Activated T-helper 1 cell treated with anti-CD3 and anti-CD28 coated beads, Interleukin-12 subunit alpha, Interleukin-12 subunit beta, Interleukin-2, Interleukin-4 antibody, amounts not matched to agents 30 ng/mL and 10 ng/mL and 1 ng/mL, durations not matched to agents 14 hours and 24 hours and 36 hours (primary cell): Measurements from ENCODE around the gene ZNF808. TPM values are rescaled to one million over a fixed set of nuclear protein-coding genes. Genes with fewer than 3 reads are reported as not detected.
"Not testable (repeated sequence)": the region's sequence is repeated elsewhere in the genome, so short reads cannot be mapped to it uniquely, and the experiment has no call there.

Experiments used
- DNase-seq: peaks from one replicate; pipeline ENCODE4 v3.0.0; 2021; ENCODE audit warnings: low spot score
- H3K27ac Mint-ChIP-seq: one replicate; pipeline ENCODE4 v1.8.0; 2021; ENCODE audit warnings: mild to moderate bottlenecking, mixed read lengths
- H3K27me3 Mint-ChIP-seq: one replicate; pipeline ENCODE4 v1.8.0; 2022; ENCODE audit warnings: mild to moderate bottlenecking, moderate library complexity, mixed read lengths; ENCODE audit not compliant: insufficient read depth
- H3K36me3 Mint-ChIP-seq: one replicate; pipeline ENCODE4 v1.8.0; 2021; ENCODE audit warnings: low read depth, mixed read lengths
- H3K4me1 Mint-ChIP-seq: one replicate; pipeline ENCODE4 v1.8.0; 2021; ENCODE audit warnings: low read depth, mixed read lengths
- H3K4me3 Mint-ChIP-seq: one replicate; pipeline ENCODE4 v1.8.0; 2021; ENCODE audit warnings: mild to moderate bottlenecking, moderate library complexity, mixed read lengths
- H3K9me3 Mint-ChIP-seq: one replicate; pipeline ENCODE4 v1.8.0; 2021; ENCODE audit warnings: mixed read lengths
- intact Hi-C: fragments of 100-400 bp; cut with micrococcal nuclease; formaldehyde crosslinking; loops from one replicate; pipeline ENCODE4 v1.15.1; 2024
- total RNA-seq: library from RNA; stranded (reverse); gene quantifications from 2 replicates; pipeline ENCODE4 v1.2.3, GENCODE V29; 2022

ZNF808 gene
- total RNA-seq, 1 donor from 2014 or later, result 19.1 TPM

DNA sequence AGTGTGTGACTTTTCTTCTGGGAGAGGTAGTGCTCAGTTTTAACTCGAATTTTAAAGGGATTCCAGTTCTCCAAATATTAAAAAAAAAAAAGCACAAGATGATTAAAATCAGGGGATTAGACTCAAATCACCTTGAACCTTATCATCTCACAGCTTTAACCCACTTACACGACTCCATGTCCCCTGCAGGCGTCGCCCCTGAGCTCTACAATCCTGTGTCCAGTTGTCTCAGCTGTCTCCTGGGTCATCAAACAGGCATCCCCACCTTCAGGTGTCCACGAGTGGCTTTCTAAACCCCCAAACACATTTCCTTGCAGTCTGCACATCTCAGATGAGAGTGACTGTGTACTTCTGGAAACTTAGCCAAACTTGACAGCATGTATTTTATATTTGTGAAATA lies 14.1 kb downstream of the ZNF808 start:
- no peak overlapping the region for H3K4me3 Mint-ChIP-seq
- H3K9me3 Mint-ChIP-seq, result peaks cover 48% of the 10 kb centered on the region
- peaks cover 22% of the 10 kb centered on the region for H3K4me1 Mint-ChIP-seq
- DNase-seq, result no peak
- H3K27me3 Mint-ChIP-seq, result no peaks in the 10 kb centered on the region
- H3K36me3 Mint-ChIP-seq, result peaks cover 59% of the 10 kb centered on the region
- H3K27ac Mint-ChIP-seq, result no peak overlapping the region
- intact Hi-C loops, result no loop called here

DNA sequence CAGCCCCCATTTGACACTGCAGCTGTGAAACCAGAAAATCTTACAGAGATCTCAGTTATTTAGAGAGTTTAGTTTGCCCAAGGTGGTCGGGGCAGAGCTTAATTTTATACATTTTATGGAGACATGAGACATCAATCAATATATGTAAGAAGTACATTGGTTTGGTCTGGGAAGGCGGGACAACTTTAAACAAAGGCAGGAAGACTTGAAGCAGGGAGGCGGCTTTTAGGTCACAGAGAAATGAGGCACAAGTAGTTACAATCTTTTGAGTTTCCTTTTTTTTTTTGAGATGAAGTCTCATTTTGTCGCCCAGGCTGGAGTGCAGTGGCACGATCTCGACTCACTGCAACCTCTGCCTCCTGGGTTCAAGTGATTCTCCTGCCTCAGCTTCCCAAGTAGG lies 15.1 kb downstream of the ZNF808 start:
- H3K27ac Mint-ChIP-seq, intact Hi-C loops, DNase-seq, H3K27me3 Mint-ChIP-seq: not testable (repeated sequence)
- Mint-ChIP-seq H3K4me1 (peaks cover 15% of the 10 kb centered on the region), H3K36me3 (peaks cover 62% of the 10 kb centered on the region), H3K9me3 (peaks cover 47% of the 10 kb centered on the region), H3K4me3 (peak overlapping the region; percentile 11)

DNA sequence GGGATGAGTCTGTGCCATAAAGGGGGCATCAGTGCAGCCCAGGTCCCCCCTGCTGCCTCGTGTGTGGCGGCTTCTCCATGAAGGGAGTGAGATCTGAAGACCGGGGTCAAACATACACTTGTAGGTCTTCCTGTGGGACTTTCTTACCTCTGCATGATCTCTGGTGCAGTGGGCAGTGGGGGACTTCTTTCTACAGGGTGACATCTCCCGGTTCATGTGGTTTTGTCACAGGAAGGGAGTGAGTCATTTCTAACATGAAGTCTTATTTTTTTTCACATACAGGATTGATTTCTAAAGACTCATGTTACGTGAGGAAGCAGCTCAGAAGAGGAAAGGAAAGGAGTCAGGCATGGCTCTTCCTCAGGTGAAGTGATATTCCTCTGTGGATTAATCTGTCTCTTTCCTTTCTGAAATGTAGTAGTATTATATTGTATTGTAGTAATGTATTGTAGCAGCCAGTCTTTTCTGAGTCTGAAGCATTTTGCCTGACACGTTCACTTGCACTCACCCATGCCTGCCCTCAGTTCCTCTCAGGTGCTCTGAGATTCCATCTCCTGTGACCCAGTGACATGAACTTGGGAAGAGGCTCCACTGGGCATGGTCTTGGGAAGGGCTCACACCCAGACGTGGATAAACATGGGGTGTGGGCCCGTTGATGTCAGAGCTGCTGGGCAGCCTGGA lies 15.7 kb downstream of the ZNF808 start:
- intact Hi-C loops, result loop anchor here (1.0 kb wide), 1 partner anchor 16 kb away; the partner anchor contains the start of gene ZNF808
- Mint-ChIP-seq H3K9me3 (peaks cover 52% of the 10 kb centered on the region), H3K27ac (peak overlapping the region; percentile 51), H3K27me3 (no peaks in the 10 kb centered on the region), H3K4me3 (peak overlapping the region; percentile 40), H3K4me1 (peaks cover 15% of the 10 kb centered on the region), H3K36me3 (peaks cover 68% of the 10 kb centered on the region)
- DNase-seq, result peak; percentile 38

DNA sequence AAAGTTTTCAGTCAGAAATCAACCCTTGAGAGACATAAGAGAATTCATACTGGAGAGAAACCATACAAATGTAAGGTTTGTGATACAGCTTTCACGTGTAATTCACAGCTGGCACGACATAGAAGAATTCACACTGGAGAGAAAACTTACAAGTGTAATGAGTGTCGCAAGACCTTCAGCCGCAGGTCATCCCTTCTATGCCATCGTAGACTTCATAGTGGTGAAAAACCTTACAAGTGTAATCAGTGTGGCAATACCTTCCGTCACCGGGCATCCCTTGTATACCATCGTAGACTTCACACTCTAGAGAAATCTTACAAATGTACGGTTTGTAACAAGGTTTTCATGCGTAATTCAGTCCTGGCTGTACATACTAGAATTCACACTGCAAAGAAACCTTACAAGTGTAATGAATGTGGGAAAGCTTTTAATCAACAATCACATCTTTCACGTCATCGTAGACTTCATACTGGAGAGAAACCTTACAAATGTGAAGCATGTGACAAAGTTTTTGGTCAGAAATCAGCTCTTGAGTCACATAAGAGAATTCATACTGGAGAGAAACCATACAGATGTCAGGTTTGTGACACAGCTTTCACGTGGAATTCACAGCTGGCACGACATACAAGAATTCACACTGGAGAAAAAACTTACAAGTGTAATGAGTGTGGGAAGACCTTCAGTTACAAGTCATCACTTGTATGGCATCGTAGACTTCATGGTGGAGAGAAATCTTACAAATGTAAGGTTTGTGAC lies 26.9 kb downstream of the ZNF808 start:
- Mint-ChIP-seq H3K4me3 (no peak overlapping the region), H3K27me3 (no peaks in the 10 kb centered on the region), H3K4me1 (no peaks in the 10 kb centered on the region), H3K9me3 (peaks cover 71% of the 10 kb centered on the region), H3K27ac (no peak overlapping the region), H3K36me3 (peaks cover 79% of the 10 kb centered on the region)
- intact Hi-C loops, result no loop called here
- DNase-seq, result no peak

DNA sequence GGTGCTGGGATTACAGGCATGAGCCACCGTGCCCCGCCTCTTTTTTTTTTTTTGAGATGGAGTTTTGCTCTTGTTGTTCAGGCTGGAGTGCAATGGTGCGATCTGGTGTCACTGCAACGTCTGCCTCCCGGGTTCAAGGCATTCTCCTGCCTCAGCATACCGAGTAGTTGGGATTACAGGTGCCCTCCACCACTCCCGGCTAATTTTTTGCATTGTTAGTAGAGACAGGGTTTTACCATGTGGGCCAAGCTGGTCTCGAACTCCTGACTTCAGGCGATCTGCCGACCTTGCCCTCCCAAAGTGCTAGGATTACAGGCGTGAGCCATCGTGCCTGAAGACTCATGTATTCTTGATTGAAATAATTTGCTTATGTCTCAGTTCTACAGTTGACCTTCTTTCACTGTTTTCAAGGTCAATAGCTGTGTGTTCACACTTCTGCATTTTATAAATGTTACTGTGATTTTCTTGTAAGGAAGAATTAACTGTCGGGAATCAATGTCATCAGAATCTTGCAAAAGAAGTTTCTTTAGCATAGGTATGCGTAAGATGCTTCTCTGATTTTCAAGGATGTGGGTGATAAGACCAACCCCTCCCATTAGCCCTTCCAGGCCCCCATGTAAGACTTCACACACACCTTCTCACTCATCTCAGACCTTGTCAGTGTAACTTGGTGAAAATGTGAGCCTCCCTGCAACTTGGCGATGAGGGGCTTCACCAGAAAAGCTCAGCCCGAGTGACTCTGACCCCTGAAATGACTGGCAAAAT lies 29.9 kb downstream of the ZNF808 start:
- Mint-ChIP-seq H3K4me3 (no peak overlapping the region), H3K9me3 (peaks cover 73% of the 10 kb centered on the region), H3K27me3 (no peaks in the 10 kb centered on the region), H3K4me1 (no peaks in the 10 kb centered on the region), H3K27ac (no peak overlapping the region), H3K36me3 (peaks cover 75% of the 10 kb centered on the region)
- intact Hi-C loops, result no loop called here
- DNase-seq, result no peak

DNA sequence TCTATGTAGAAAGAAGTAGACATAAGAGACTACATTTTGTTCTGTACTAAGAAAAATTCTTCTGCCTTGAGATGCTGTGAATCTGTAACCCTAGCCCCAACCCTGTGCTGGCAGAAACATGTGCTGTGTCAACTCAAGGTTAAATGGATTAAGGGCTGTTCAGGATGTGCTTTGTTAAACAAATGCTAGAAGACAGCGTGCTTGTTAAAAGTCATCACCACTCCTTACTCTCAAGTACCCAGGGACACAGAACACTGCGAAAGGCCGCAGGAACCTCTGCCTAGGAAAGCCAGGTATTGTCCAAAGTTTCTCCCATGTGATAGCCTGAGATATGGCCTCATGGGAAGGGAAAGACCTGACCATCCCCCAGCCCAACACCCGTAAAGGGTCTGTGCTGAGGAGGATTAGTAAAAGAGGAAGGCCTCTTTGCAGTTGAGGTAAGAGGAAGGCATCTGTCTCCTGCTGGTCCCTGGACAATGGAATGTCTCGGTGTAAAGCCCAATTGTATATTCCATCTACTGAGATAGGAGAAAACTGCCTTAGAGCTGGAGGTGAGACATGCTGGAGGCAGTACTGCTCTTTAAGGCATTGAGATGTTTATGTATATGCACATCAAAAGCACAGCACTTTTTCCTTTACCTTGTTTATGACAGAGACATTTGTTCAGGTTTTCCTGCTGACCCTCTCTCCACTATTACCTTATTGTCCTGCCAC lies 31.4 kb downstream of the ZNF808 start:
- Mint-ChIP-seq H3K36me3 (peaks cover 71% of the 10 kb centered on the region), H3K9me3 (peaks cover 70% of the 10 kb centered on the region)
- intact Hi-C loops, H3K27me3 Mint-ChIP-seq, H3K4me3 Mint-ChIP-seq, H3K27ac Mint-ChIP-seq, DNase-seq, H3K4me1 Mint-ChIP-seq: not testable (repeated sequence)

DNA sequence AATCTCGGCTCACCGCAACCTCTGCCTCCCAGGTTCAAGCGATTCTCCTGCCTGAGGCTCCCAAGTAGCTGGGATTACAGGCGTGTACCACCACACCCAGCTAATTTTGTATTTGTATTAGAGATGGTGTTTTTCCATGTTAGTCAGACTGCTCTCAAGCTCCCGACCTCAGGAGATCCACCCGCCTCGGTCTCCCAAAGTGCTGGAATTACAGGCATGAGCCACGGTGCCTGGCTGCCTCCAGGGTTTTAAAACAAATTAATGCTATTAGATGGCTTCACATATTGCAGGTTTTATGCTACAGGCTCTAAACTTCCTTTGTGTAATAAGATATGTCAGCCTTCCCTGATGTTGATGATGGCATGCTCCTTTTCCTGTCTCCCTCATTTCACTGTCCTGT lies 34.1 kb downstream of the ZNF808 start:
- H3K27me3 Mint-ChIP-seq, H3K4me3 Mint-ChIP-seq, H3K4me1 Mint-ChIP-seq, intact Hi-C loops, H3K27ac Mint-ChIP-seq, DNase-seq: not testable (repeated sequence)
- H3K9me3 Mint-ChIP-seq, result peaks cover 75% of the 10 kb centered on the region
- peaks cover 58% of the 10 kb centered on the region for H3K36me3 Mint-ChIP-seq

DNA sequence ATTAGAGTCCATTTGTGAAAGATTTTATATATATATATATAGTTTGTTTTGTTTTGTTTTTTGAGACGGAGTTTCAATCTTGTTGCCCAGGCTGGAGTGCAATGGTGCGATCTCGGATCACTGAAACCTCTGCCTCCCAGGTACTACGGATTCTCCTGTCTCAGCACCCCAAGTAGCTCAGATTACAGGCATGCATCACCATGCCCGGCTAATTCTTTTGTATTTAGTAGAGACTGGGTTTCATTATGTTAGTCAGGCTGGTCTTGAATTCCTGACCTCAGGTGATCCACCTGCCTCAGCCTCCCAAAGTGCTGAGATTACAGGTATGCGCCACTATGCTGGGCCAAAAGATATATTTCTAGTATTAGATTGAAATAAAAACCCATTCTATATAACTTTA lies 38.7 kb downstream of the ZNF808 start:
- DNase-seq, result no peak
- no peaks in the 10 kb centered on the region for H3K27me3 Mint-ChIP-seq
- intact Hi-C loops, result no loop called here
- H3K36me3 Mint-ChIP-seq, result peaks cover 40% of the 10 kb centered on the region
- H3K27ac Mint-ChIP-seq, result no peak overlapping the region
- peaks cover 13% of the 10 kb centered on the region for H3K4me1 Mint-ChIP-seq
- H3K9me3 Mint-ChIP-seq, result peaks cover 52% of the 10 kb centered on the region
- H3K4me3 Mint-ChIP-seq, result no peak overlapping the region

DNA sequence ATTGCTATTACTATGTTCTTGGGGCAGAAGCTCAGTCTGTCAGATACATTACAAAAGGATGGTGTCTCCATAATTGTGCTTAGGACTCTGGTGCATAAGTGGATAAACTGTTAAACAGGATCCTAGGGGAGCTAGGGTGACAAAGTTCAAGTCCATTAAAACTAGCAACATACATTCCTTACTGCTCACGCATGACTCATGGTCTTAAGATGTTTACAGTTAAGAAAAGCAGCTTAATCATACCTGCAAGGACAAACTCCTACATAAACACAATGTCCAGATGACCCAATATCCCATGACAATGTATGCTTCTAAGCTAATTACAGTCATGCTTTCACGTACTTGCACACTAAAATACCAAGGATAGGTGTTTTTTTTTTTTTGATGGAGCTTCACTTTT lies 39.1 kb downstream of the ZNF808 start:
- H3K4me3 Mint-ChIP-seq, result no peak overlapping the region
- peaks cover 40% of the 10 kb centered on the region for H3K36me3 Mint-ChIP-seq
- H3K4me1 Mint-ChIP-seq, result peaks cover 18% of the 10 kb centered on the region
- no peak for DNase-seq
- H3K9me3 Mint-ChIP-seq, result peaks cover 51% of the 10 kb centered on the region
- no peak overlapping the region for H3K27ac Mint-ChIP-seq
- intact Hi-C loops, result no loop called here
- no peaks in the 10 kb centered on the region for H3K27me3 Mint-ChIP-seq

DNA sequence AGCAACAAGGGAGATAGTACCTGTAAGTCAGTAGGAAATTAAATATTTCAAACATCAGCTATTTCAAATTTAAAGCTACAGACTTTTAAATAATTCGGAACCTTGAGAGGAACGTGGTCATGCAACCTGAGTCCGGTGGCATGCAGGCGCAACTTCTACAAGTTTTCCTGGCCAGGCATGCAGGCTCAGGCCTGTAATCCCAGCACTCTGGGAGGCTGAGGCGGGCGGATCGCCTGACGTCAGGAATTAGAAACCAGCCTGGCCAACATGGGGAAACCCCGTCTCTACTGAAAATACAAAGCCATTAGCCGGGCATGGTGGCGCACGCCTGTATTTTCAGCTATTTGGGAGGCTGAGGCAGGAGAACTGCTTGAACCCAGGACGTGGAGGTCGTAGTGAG lies 40.5 kb downstream of the ZNF808 start:
- H3K27me3 Mint-ChIP-seq, result no peaks in the 10 kb centered on the region
- H3K36me3 Mint-ChIP-seq, result peaks cover 40% of the 10 kb centered on the region
- intact Hi-C loops, result no loop called here
- H3K4me3 Mint-ChIP-seq, result no peak overlapping the region
- DNase-seq, result no peak
- peaks cover 50% of the 10 kb centered on the region for H3K9me3 Mint-ChIP-seq
- H3K27ac Mint-ChIP-seq, result no peak overlapping the region
- H3K4me1 Mint-ChIP-seq, result peaks cover 20% of the 10 kb centered on the region

DNA sequence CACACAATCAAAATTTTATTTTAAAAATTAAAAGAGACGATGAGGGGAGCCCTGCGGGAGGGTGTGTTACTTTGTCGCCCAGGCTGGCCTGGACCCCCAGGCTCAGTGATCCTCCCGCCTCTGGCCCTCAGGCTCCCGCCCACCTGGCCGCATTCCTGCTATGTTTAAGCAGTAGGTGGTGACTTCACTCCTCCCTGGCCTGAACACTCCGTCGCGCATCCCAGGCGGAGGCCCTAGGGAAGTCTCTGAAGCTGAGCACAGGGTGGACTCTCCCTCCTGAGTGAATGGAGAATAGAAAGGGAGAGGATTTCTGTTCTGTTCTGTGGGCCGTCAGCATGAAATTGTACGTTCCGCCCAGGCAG lies 42.2 kb downstream of the ZNF808 start:
- Mint-ChIP-seq H3K27ac (peak overlapping the region; percentile 94), H3K4me1 (peaks cover 20% of the 10 kb centered on the region), H3K36me3 (peaks cover 45% of the 10 kb centered on the region), H3K9me3 (peaks cover 43% of the 10 kb centered on the region), H3K4me3 (peak overlapping the region; percentile 94)
- H3K27me3 Mint-ChIP-seq, intact Hi-C loops, DNase-seq: not testable (repeated sequence)

DNA sequence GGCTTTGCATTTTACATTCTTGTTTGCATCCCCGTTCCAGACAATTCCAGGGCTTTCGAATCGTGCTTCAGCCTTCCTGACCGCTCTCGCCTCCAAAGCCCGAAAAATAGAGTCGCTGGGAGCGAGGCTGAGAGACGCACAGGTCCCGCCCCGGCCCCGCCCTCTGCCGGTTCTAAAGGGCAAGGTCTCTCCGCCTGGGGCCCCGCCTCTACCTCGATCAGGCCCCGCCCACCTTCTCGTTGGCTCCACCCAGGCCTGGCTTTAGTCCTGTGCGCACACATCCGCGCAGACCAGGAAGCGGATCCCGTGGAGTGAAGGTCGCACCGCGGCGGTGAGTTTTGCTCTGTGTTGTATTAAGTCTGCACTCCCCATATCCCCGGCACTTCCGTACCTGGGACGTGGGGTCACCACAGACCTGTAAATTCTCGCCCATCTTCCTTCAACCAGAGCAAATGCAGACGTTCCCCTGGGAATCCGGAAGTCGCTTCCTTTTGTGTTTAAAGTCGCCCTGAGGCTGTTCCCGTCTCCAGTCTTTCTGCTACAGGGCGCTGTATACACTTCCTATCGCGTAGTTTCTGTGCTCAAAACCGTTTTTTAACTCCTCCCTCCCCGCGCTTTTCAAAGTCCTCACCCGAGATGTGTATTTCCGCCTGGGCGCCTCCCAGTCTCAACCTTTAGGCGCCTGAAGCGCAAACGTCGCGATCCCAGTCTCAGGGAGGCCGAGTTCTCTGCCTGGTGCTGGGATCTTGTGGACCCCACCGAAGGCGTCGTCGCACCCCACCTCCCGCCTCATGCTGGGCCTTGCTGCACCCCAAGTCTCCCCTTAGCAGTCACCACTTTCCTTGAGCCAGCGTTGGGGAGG lies 42.8 kb downstream of the ZNF808 start, which contains the start of gene ZNF701:
TSS of gene ZNF701 (plus strand) at position 288 of the 862 bp plus-strand sequence. CDS start 3,861 bp downstream, outside the sequence.
- Mint-ChIP-seq H3K36me3 (peaks cover 49% of the 10 kb centered on the region), H3K4me1 (peaks cover 20% of the 10 kb centered on the region), H3K27ac (peak within 1 kb of the TSS; percentile 94), H3K4me3 (peak within 1 kb of the TSS; percentile 94), H3K9me3 (peaks cover 39% of the 10 kb centered on the region), H3K27me3 (no peaks in the 10 kb centered on the region)
- DNase-seq, result peak; percentile 94
- intact Hi-C loops, result loop anchor here (1.0 to 2.0 kb wide), 11 partner anchors 31 to 623 kb away; partner anchors contain the start of genes ZNF160, ZNF600, ZNF611 and ZNF665
